SK-N-DZ (cell line): ENCODE results near the gene SLAIN2. TPM values are rescaled to one million over a fixed set of nuclear protein-coding genes. Genes with fewer than 3 reads are reported as not detected.
"Not testable (repeated sequence)": the region's sequence is repeated elsewhere in the genome, so short reads cannot be mapped to it uniquely, and the experiment has no call there.

Experiments used
- DNase-seq: peaks from one replicate; pipeline ENCODE4 v3.0.0-alpha.2; 2015; ENCODE audit warnings: low spot score
- polyA plus RNA-seq, 2 experiments: library from polyadenylated mRNA; depleted of rRNA; stranded (reverse); fragments of >200 nt; gene quantifications; 2 replicates each; pipeline ENCODE4 v1.2.3, GENCODE V29; 2014

SLAIN2 gene
- 8.0 and 8.8 TPM in 2 replicates for polyA plus RNA-seq (2014; cell fraction: cytosol; rRNA removed)
- polyA plus RNA-seq (2014; cell fraction: nucleus; rRNA removed) = 7.1 and 7.5 TPM in 2 replicates

DNA sequence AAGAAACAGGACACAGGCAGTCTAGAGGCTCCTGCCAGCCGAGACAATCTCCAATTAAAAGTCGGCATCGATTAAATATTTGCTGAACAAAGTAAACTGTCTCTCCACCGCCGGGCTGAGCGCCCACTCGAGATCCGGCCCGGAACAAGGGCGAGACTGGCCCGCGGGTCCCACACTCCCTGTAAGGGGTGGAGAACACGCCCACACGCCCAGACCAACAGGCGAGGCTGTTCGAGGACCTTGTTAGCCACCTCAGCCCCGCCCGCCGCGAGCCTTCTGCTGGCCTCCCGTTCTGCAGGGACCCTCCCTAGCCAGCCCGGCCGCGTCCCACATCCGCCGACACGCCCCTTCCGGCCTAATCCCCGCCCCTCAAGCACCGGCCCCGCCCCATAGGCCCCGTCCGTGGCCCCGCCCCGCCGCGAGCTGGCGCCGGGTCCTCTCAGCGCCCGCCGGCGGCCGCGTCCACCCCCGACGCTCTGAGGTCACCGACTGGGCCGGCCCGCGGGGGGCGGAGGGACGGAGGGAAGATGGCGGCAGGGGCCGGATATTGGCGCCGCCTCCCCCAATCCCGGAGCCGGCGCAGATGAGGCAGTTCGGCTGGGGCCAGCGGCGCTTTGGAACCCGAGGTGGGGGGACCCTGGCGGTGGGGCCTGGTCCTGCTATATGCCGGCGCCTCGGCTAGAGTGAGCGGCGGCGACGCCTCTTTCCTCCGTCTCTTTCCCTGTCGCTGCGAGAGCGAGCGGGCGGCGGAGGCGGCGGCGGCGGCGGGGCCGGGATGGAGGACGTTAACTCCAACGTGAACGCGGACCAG, at the start of gene SLAIN2:
TSS of gene SLAIN2 (plus strand) at position 565 of the 811 bp plus-strand sequence. CDS start at position 776, 211 bp downstream.
- DNase-seq = peak; percentile 96

DNA sequence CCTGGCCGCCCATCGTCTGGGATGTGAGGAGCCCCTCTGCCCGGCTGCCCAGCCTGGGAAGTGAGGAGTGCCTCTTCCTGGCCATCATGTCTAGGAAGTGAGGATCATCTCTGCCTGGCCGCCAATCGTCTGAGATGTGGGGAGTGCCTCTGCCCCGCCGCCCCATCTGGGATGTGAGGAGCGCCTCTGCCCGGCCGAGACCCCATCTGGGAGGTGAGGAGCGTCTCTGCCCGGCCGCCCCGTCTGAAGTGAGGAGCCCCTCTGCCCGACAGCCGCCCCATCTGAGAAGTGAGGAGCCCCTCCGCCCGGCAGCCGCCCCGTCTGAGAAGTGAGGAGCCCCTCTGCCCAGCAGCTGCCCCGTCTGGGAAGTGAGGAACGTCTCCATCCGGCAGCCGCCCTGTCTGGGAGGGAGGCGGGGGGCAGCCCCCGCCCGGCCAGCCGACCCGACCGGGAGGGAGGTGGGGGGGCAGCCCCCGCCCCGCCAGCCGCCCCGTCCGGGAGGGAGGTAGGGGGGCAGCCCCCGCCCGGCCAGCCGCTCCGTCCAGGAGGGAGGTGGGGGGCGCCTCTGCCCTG, 49.0 kb upstream of the SLAIN2 start:
- not testable (repeated sequence) for DNase-seq

DNA sequence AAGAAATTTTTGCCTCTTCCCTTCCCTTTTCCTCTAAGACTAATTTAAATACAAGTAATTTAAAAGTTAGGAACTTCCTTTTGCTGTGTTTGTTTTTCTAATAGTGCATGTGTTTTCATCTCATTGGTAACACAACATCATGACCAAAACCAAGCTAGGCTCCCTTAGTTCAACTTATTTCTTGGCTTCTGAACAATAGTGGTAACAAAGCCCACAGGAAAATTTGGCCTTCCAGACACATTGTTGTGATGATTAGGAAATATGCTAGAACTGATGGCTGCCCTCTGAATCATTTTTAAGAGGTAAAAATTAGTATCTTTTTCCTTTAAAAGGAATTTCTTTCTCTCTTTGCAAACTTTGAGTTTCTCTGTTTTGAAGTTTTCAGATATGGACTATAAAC, 46.2 kb upstream of the SLAIN2 start:
- DNase-seq = no peak

DNA sequence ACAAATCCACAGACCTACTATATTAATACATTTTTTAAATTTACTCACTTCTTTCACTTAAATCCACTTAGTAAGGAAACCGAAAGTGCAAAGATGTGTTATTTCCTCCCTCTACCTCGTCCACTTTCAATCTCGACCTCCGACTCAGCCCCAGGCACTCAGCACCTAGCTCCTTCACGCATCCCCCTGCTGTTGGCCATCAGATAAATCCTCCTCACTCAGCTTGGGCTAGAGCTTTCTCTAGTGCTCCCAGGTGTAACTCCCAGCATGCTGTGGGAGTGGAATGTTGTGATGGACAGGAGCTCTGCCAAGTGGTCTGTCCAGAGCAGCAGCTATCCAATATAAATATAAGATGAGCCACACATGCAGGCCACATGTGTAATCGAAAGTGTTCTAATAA, 45.0 kb upstream of the SLAIN2 start:
- no peak for DNase-seq

DNA sequence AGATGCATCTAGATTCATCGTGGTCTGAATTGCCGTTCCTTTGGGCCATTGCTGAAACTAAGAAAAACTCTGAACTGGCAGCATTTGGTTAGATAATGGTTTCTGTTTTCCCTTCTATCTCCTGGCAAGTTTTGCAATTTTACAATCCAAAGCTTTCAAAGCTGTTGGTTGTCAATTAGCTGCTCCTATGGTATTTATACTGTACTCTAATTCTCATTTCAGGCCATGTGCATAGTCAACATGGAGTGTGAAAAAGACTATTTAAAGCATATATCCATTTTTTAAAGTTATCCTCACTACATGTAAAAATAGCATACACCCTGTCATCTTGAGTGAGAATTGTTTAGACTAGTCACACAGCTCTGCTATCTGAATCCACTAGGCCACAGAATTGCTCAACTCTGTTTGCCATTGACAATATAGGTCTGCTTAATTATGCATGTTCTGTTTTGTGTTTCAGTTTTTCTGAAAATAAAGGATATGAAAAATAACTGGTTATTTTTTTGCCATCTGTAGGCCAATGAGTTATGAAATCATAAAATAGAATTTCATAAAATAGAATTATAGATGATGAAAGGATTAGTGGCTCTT, 44.0 kb upstream of the SLAIN2 start:
- no peak for DNase-seq

DNA sequence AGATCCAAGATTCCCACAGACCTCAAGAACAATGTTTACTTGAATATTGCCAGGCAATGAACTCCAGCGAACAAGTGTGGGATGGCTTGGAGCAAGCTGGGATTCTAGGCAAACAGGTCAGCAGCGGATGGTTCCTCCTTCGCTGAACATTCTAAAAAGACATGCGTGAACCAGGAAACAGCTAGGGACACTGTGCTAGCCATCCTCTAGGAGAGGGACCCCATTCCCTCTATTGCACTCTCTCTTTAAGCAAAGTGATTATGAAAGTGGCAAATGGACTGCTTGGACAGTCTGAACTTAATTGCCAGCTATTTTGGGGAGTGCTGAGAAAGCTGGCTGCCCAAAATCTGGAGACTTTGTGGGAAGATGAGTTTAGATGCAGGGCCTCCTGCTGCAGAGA, 41.8 kb upstream of the SLAIN2 start:
- no peak for DNase-seq

DNA sequence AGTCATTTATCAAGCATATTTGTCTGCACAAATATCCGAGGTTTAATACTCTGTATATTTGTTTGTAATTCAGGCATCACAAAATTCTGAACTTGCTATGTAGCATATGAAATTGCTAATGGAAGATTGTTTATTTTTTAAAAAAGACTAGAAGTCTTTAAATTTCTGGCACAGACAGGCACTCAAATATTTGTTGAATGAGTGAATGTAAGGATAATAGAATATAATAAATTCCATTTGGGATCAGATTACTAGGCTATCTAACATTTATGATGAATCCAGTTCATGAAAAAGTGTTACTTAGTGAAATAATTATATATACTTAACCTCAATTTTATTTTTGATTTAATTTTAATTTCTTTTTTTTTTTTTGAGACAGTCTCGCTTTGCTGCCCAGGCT, 41.3 kb upstream of the SLAIN2 start:
- no peak for DNase-seq

DNA sequence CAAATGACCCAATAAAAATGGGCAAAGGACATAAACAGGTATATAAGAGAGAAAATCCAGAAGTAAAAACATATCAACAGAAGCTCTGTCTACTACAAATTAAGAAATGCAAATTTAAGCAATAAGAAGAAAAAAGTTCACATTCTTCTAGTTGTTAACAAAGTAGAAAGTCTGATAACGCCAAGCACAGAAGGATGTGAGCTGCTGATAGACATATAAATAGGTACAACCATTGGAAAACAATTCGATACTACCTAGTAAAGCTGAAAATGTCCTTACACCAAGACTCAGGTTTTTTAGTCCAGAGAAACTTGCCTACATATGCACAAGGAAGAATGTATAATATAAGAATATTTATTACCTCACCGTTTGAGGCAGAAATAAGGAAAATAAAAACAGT, 35.8 kb upstream of the SLAIN2 start:
- no peak for DNase-seq

DNA sequence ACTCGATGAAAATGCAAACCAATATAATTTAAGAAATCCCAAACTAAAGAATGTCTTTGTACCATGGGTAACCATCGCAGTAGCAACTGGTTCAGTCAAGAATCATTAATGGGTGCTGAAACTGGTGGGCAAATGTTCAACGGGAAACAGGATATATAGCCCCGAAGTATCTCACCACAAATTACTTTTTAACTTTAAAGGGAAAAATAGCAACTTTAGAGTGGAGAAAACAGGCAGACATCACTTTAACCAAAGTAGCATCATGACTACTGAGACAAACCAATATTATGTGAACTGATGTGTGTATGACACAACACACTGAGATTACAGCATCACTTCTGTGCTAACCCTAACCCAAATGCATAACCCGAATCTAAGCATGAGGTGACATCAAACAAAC, 33.8 kb upstream of the SLAIN2 start:
- DNase-seq = no peak

DNA sequence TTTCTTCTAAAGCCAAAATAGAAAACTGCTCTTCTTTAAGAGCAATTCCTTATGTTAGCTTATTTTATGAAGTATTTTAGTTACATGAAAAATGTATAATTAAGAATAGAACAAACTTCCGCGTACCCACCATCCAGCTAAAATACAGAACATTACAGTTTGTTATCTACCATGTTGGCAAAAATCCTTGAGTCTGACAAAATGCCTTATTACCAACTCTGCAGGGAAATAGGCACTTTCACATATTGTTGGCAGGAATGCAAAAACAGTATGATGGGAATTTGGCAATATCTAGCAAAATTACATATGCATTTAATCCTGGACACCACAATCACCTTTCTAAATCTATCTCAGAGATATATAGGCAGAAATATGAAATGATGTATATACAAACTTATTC, 32.4 kb upstream of the SLAIN2 start:
- no peak for DNase-seq

DNA sequence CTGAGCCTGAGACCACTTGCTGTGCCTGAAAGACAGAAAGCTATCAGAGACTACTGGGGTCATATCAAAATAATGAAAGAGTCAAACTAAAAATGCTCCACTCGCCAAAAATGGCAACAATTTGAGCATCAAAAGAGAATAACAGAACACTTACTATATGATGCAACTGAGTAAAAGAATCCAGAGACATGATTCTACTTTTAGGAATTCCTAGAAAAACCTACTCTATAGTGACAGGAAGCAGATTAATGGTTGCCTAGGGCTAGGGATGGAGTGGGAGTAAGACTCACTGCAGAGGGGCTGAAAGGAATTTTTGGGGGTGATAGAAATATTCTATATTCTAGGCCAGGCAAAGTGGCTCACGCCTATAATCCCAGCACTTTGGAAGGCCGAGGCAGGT, 29.4 kb upstream of the SLAIN2 start:
- no peak for DNase-seq

DNA sequence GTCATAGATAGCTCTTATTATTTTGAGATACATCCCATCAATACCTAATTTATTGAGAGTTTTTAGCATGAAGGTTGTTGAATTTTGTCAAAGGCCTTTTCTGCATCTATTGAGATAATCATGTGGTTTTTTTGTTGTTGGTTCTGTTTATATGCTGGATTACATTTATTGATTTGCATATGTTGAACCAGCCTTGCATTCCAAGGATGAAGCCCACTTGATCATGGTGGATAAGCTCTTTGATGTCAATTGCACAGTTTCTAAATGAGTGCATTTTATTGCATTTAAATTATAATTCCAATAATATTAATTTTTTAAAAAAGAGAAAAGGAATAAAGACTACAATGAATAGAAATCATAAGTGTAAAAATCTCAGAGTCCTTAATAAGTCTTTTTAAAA, 26.6 kb upstream of the SLAIN2 start:
- not testable (repeated sequence) for DNase-seq

DNA sequence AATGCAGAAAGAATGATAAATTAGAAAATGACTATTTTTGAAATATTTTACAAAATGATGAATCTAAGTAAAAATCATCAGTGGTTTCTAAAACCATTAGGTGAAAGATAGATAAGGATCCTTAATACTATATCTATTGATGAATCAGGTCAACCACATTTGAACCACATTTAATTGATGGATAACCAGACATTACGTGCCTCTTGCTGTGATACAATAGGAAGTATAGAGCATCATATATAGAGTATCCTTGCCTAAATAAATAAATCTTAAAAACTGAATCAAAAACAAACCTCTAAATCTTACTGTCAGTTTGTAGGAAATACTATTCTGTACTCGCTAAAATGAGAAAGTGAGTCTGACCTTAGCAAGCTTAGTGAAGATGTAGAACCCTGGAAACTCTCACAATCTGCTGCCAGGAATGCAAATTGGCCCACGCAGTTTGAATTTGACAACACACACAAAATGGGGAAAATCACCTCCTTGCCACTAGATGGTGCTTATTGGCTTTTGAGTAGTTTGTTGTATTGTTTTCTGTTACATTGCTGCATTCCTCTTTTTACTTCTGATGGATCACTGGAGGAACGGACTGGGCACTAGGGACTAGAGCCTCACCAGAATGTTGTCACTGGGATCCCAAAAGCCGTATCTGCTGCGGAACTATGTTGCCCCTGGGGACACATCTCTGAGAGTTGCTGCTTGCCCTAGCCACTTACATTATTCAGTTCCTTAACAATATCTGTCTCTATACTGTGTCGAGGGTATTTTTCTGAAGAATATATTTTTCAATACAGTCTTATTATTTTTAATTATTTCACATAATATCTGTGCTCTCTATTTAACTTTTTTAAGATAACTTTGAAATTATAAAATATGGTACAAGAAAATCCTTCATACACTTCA, 25.4 kb upstream of the SLAIN2 start:
- peak; percentile 62 for DNase-seq

DNA sequence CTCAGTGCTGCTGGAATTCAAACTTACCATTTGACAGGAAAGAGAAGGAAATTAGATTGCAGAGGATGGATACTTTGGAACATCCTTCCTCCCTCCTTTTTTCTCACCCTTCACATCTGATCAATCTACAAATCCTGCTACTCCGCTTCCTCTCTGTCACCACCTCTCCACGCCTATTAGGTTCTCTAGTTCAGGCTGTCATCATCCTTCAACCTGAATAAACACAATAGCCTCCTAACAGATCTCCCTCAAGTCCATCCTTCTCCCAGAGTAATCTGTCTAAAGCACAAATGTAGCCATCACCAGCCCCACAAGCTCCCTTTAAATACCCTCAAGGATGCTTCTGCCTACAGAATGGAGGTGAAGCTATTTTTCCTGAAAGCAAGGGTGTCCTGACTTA, 20.0 kb upstream of the SLAIN2 start:
- DNase-seq = no peak

DNA sequence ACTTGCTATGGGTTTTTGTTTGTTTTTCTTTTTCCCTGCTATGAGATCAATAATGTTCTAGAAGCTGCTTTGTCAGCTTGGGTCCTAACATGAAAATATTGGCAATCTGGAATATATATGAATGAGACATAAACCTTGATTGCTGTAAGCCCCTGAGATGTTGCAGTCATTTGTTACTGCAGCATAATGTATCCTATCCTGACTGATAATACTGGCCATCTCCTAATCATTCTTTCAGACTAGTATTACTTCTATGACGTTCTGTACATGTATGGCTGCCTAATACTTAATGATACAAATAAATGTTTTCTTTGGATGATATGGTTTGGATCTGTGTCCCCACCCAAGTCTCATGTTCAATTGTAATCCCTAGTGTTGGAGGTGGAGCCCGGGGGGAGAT, 19.3 kb upstream of the SLAIN2 start:
- DNase-seq = no peak

DNA sequence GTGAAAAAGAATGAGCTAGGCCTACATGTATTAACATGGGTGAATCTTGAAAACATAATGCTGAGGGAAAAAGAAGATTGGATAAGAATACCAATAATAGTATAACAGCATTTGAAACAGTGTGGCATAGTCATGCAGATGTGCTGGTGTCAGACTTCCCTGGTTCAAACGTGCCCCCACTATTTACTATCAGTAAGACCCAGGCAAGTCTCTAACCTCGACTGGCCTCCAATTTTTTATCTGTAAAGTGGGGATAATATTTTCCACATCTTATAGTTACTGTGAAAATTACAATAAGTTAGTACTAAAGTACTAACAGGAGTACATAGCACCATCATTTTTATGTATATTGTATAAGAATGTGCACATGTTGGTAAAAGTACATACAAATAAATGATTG, 17.0 kb upstream of the SLAIN2 start:
- no peak for DNase-seq

DNA sequence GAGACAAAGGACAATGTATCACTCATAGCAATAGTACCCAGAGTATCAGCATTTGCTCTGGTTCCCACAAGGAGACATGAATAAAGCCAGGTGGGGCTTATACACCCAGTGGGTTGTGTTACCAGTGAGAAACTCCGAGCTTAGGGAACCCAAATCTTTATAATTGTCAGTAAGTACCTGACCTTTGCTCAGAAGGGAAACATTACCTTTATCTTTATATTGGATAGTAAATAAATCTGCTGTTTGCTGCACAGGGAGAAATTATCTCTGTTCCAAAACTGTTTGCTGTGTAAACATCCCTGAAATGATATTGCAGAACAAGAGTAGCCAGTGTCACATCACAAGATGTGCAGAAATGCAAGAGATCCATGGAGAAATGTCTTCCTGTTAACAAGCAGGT, 12.1 kb upstream of the SLAIN2 start:
- DNase-seq = no peak

DNA sequence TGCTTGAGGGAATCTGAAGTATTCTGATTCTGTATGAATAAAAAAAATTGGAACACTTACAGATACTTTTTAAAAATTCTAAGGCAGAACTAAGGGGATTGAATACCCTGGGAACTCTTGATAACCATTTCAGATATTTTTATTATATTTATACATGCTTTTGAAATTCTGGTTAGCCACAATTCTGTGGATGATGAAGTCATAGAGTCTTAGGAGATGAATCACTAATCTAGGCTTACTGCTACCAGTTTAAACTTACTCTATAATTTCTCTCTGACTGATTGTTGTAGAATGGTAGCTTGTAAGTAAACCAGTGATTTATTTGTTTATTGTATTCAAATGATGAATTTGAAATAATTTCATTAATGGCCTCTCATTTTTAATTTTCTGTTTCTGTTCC, 11.4 kb upstream of the SLAIN2 start:
- DNase-seq = no peak

DNA sequence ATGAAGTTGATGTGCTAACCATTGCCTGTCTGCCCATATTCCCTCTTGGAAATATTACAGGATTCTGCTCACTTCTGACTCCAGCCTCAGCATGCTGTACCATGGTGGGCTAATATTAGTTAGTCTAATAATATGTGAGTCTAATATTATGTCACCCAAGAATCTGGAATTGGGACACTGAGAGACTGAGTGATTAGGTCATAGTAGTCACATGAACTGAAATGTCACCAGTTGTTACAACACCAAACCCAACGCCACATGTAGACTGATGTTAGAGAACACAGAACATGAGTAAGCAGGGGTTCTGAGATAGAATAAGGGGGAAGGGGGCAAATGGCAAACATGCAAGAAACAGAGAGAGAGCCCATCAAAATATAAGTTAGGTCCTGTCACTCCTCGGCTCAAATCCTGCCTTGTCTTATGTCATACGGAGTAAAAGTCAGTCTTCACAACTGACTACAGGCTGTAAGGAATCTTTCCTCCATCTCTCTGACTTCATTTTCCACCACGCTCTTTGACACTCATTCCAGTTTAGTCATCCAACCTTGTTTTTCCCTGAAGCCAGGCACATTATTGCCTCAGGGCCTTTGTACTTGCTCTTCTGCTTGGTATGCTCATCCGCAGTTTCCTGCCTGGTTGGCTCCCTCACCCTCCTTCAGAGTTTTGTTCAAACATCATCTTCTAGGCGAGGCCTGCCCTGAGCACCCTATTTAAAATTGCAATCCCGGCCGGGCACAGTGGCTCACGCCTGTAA, 9.6 kb upstream of the SLAIN2 start:
- no peak for DNase-seq

DNA sequence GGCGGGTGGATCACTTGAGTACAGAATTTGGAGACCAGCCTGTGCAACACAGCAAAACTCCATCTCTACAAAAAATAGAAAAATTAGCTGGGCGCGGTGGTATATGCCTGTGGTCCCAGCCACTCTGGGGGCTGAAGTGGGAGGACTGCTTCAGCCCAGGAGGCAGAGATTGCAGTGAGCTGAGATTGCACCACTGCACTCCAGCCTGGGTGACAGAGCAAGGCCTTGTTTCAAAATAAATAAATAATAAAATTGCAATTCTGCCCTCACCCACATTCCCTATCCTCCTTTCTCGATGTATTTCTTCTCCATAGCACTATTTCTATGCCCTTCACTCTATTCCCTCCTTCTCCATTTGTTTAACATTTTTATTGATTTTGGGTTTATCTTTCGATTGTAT, 8.7 kb upstream of the SLAIN2 start:
- no peak for DNase-seq

DNA sequence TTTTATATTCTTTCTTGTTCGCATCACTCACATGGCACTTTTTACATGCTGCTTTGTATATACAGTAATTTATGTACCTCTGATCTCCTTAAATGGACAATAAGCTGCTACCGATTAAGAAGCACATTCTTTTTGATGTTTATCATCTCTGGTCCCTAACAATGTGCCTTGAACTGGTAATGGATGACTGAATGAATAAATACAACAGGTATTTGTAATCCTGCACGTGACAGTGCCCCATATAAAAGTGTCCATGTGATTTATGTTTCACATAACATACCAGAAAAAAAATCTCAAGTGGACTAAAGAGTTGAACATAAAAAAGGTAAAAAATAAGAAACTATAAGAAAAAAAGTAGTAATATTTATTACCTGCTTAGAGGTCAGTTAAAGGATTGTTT, 7.7 kb upstream of the SLAIN2 start:
- no peak for DNase-seq
